ENCODE measurements around the gene PKMYT1.

- TF ChIP-seq ZNF766 (CRISPR knock-in tag; conservative IDR thresholded peaks at IDR 0.05), result no peak
- no peak for TF ChIP-seq CTCF (IDR thresholded peaks at IDR 0.05 in 2 of 3, conservative IDR thresholded peaks at IDR 0.05 in 1 of 3; ENCODE audit: insufficient read depth in 2 of 3, low read depth in 1 of 3, low read length in 3 of 3)
- no peak for TF ChIP-seq CHD4 (IDR thresholded peaks at IDR 0.05; ENCODE audit: insufficient read depth, insufficient replicate concordance, low read depth, low read length, poor library complexity, severe bottlenecking)
- TF ChIP-seq CC2D1A (IDR thresholded peaks at IDR 0.05), result no peak
- TF ChIP-seq ARNT (IDR thresholded peaks at IDR 0.05), result no peak
Observed at GRCh38 chr16:2960183-2961010, 19.8 kb downstream of the PKMYT1 start.
